NOMO-1 (cell line): ENCODE data around the gene BRD8.
"Not testable (repeated sequence)": the region's sequence is repeated elsewhere in the genome, so short reads cannot be mapped to it uniquely, and the experiment has no call there.

Source experiments
- DNase-seq, 2 experiments: peaks; one replicate each; lab custom pipeline; 2025; ENCODE audit not compliant: unreplicated experiment in 2 of 2; lab: John Stamatoyannopoulos, UW

The BRD8 gene

GRCh38 chr5:138160706-138161105, 17.7 kb downstream of the BRD8 start:
- no peak for DNase-seq

DNA sequence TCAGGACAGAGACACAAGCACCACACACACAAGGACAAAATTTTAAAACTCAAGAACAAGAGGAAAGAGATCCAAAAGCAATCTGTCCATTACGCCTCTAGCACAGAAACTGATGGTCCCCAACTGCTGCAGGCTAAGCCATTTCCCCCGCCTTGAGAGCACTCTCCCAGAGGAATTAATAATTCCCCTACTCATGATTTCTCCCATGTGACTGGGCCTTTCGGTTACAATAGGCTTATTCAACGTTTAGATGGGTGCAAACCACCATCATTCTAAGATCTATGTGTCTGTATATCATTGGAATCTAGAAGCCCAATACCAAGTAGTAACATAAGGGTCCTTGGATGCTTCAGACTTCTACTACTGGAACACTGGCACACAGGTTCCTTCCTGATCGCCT, 18.8 kb downstream of the BRD8 start:
- no peak for DNase-seq

GRCh38 chr5:138157626-138158025, 20.8 kb downstream of the BRD8 start:
- no peak for DNase-seq

DNA sequence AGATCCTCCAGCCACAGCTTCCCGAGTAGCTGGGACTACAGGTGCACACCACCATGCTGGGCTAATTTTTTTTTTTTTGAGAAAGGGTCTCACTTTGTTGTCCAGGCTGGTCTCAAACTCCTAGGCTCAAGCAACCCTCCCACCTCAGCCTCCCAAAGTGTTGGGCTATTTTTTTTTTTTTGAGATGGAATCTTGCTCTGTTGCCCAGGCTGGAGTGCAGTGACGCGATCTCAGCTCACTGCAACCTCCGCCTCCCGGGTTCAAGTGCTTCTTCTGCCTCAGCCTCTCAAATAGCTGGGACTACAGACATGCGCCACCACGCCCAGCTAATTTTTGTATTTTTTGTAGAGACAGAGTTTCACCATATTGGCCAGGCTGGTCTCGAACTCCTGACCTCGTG, 22.5 kb downstream of the BRD8 start:
- not testable (repeated sequence) for DNase-seq

DNA sequence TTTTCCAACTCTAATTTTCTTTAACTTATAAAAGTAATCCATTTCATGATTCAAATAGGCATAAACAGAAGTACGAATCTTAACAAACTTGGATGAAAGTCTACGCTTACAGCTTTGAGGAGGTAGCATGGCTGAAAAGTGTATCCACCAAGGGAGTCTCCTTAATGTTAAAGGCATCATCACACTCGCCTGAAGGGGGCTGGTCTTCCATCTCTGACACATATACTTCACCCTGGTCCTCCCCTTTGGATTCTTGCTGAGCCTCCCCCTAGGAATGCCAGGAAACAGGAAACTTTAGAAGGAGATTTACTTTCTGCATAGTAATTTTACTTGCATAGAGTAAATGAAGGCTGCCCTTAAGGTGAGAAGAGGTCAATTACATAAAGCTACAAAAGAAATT, 28.9 kb downstream of the BRD8 start:
- no peak for DNase-seq

DNA sequence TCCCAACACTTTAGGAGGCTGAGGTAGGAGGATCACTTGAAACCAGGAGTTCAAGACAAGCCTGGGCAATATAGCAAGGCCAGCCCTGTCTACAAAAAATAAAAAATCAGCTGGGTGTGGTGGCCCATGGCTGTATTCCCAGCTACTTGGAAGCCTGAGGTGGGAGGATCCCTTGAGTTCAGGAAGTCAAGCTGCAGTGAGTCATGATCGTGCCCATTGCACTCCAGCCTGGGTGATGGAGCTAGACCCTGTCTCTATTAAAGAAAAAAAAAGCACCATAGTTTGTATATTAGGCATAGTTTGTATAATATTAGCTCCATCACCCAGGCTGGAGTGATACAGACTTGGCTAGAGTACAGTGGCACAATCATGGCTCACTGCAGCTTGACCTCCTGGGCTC, 29.6 kb downstream of the BRD8 start:
- DNase-seq, result no peak

- DNase-seq, result not testable (repeated sequence)
These were observed 34.9 kb downstream of the BRD8 start for GRCh38 chr5:138143578-138143977.

DNA sequence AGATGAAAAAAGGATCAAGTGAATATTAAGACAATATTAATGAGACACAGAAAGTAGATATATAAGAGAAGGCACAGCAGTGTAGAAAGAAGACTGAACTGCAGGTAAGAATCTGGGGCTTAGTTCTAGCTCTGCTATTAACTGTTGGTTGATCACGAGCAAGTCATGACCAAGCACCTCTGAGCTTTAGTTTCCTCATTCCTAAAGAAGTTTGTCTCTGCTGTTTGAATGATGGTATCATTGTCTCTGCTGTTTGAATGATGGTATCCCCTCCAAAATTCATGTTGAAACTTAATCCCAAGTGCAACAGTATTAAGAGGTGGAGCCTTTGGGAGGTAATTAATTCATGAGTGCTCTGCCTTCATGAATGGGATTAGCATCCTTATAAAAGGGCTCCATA, 36.7 kb downstream of the BRD8 start:
- DNase-seq, result no peak

DNA sequence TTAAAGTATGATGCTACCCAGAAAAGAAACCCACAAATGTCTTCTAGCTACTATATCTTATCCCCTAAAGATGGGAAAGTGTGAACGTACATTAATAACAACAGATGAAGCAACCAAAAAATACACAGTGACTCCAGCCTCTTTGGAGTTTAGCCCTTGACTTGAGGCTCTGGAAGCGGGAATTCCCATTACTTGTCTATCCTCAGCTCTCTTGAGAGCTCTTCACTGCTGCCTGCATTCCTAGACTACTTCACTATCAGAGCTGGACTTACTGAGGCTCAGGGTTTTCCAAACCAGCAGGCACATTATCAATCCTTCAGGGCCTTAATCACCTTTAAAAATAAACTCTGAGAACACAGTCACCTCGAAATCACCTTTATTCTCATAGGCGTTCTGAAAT, 38.2 kb downstream of the BRD8 start:
- DNase-seq, result no peak

- DNase-seq, result peak; percentile 17 to 74
These were observed 38.7 kb downstream of the BRD8 start for GRCh38 chr5:138139781-138140090.

DNA sequence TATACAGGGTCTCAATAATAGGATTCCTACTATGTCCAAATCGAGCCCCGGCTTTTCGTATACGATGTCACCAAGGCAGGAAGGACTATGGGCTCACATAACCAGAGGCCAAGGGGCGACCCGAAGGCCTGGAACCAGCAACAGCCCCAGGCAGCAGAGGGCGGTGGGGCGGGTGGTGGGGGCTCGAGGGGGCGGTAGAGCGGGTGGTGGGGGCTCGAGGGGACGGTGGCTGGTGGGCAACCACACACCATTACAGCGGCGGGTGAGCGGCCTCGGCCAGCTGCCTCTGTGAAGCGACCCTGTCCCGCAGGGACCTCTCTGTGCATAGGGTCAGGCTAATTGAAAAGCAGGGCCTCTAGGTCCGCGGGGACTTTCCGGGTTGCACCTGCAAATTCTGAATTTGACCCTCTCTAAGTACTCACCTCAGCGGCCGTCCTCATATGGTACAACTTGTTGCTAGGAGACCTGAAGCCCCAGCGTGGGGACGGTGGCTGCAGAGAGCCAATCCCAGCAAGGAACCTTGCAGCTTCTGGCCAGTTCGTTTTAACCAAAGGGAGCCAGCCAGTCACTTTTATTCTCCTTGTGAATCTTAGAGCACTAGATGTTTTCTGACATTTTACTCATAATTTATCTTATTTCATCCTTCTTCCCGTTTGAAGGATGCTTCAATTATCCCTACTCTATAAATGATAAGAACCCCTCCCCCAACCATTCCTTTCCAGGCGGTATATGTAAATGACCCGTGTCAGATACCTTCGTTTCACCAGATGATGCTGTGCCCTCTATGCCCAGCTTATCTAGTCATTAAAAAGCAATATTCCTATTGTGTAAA, 39.3 kb downstream of the BRD8 start, which contains the start of gene NME5:
NME5 (minus strand) TSS at position 480 of the 832 bp plus-strand sequence. CDS start 648 bp downstream, outside the sequence.
- no peak for DNase-seq

GRCh38 chr5:138132543-138132942, 45.9 kb downstream of the BRD8 start:
- no peak for DNase-seq

- DNase-seq, result no peak
These were observed 49.1 kb downstream of the BRD8 start for GRCh38 chr5:138129347-138129746.

GRCh38 chr5:138128334-138128733, 50.1 kb downstream of the BRD8 start:
- no peak for DNase-seq

DNA sequence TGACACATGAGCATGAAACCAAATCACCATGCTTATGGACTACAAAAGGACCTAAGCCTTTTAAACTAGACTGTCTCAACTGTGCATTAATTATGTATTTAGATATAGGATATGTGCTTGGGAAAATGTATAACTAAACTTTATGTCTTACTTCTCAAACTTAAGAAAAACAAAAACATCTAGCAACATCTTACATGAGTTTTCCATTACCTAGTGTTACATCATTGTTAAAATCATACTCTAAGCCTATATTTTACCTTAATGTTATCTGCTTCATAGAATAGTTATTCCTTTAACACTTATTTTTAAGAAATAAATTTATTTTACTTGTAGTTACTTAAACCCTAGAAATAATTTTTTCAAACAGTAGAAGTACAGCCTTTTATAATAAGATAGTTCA, 63.2 kb downstream of the BRD8 start:
- no peak for DNase-seq

DNA sequence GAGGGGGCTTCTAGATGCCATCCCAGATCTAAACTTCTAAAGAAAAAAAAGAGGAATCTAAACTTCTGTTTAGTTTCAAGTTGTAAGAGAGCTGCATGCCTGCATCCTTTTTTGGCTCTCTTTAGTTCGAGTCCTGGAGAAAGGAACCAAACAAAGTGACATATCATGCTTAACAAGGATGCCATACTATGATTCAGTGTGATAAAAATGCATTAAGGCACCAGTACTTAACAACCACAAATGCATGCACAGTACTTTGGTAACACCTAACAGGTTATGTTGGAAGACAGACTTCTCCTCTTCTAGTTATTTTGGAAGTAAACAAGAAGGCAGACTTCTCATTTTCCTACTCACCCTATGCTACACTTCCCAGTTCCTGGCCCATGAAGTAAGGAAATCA, 66.5 kb downstream of the BRD8 start:
- DNase-seq, result no peak

- no peak for DNase-seq
These were observed 67.2 kb downstream of the BRD8 start for GRCh38 chr5:138111181-138111580.

DNA sequence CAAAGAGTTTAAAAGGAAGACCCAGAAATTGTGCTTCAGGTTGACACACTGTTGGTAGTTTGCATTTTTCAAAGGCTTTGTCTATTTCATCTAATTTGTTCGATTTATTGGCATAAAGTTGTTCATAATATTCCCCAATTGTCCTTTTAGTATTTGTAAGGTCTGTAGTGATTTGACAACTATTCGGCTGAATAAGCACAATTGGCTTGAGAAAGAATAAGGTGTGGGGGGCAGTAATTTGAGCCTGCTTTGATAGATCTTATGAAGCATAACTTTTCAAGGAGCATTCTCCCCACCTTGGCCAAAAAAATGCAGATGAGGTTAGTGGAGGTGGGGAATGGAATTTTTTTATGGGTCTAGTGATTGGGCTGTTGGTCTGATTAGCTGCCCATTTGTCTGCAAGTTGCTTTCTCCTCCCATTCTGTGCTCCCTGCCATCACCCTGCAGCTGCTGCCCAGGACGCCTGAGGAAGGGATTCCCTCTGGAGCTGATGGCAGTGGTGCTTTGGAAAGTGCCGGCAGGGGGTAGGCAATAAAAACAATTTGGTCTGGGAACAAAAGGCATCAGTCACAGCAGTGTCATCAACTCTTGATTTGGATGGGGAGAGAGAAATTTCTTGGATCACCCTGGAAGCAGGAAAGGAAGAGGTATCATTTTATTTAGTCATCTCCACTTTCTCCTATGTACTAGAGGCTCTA, 68.0 kb downstream of the BRD8 start:
- DNase-seq, result no peak

- DNase-seq, result no peak
These were observed 68.8 kb downstream of the BRD8 start for GRCh38 chr5:138109463-138110265.

GRCh38 chr5:138107213-138107612, 71.2 kb downstream of the BRD8 start:
- no peak for DNase-seq

DNA sequence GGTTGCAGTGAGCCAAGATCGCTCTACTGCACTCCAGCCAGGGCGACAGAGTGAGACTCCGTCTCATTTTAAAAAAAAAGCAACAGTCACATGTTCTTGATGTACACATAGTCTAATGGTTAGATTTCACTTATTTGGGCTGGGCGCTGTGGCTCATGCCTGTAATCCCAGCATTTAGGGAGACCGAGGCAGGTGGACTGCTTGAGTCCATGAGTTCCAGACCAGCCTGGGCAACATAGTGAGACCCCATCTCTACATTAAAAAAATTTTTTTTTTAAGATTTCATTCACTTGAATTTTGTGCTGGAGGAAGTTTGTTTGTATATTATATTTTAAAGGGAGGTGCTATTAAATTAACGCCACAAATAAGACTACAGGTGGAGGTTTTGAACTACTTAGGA, 72.7 kb downstream of the BRD8 start:
- no peak for DNase-seq

DNA sequence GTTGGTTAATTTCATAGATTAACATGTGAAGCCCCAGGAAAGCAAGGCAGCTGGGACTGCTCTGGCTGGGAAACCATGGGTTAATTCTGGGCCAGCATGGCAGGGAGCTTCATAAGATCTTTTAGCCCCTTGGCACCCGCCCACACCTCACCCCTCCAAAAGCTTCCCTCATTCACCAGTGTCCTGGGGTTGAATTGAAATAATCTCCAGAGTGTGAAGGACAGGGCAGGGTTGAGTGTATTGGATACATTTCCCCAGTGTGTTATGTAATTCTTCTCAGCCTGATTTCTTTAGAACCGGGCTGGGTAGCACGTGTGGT, 75.2 kb downstream of the BRD8 start:
- DNase-seq, result peak in 1 of 2 experiments; percentile 46
